IMR-90 (cell line): ENCODE results near the gene ABCB6. TPM values are rescaled to one million over a fixed set of nuclear protein-coding genes. Genes with fewer than 3 reads are reported as not detected.
"Not testable (repeated sequence)": the region's sequence is repeated elsewhere in the genome, so short reads cannot be mapped to it uniquely, and the experiment has no call there.

Source experiments
- ATAC-seq: fragments of 200-7000 bp; cut with Tn5 transposase; 2 replicates; pipeline ENCODE4 v1.9.1; 2020; ENCODE audit warnings: low read depth, mild to moderate bottlenecking, moderate library complexity
- BruUV-seq: library from RNA; stranded (reverse); fragments of 400-500 nt; replicated peaks from 2 replicates; lab custom pipeline; 2021; lab: Mats Ljungman, UMichigan
- CTCF ChIA-PET: fragments of 300-600 bp; formaldehyde crosslinking; extraction: SDS; loops from one replicate; lab custom pipeline; 2021; ENCODE audit warnings: antibody characterized with exemption; lab: Yijun Ruan, JAX
- POLR2A ChIA-PET: fragments of 300-600 bp; sonication (Branson Sonifier 250); formaldehyde crosslinking; loops from one replicate; lab custom pipeline; 2022; ENCODE audit warnings: antibody characterized with exemption; ENCODE audit not compliant: unreplicated experiment; lab: Charles Lee
- DNase-seq: peaks from one replicate; pipeline ENCODE4 v3.0.0; 2013
- H2AFZ ChIP-seq: replicated peaks from 2 replicates; pipeline ENCODE3; 2013; ENCODE audit warnings: low read length, mild to moderate bottlenecking; ENCODE audit not compliant: poor library complexity
- H2AK5ac ChIP-seq: 2 replicates; pipeline ENCODE4 v1.6.1; 2013; ENCODE audit warnings: low read depth, low read length, inconsistent platforms
- H2AK9ac ChIP-seq: replicated peaks from 2 replicates; pipeline ENCODE3; 2013; ENCODE audit warnings: mild to moderate bottlenecking, low read depth, low read length, moderate library complexity; ENCODE audit not compliant: poor library complexity
- H2BK120ac ChIP-seq: 2 replicates; pipeline ENCODE4 v1.6.1; 2013; ENCODE audit warnings: low read depth, low read length, inconsistent platforms
- H2BK15ac ChIP-seq: 3 replicates; pipeline ENCODE4 v1.6.1; 2013; ENCODE audit warnings: low read depth, low read length, inconsistent platforms
- H2BK20ac ChIP-seq: 2 replicates; pipeline ENCODE4 v1.6.1; 2013; ENCODE audit warnings: low read depth, mild to moderate bottlenecking, inconsistent platforms, low read length, moderate library complexity
- H2BK5ac ChIP-seq: 2 replicates; pipeline ENCODE4 v1.6.1; 2013; ENCODE audit warnings: mild to moderate bottlenecking, low read depth, low read length, inconsistent platforms; ENCODE audit not compliant: poor library complexity, severe bottlenecking
- H3K14ac ChIP-seq: replicated peaks from 2 replicates; pipeline ENCODE4 v1.6.1; 2013; ENCODE audit warnings: low read depth, low read length, inconsistent platforms
- H3K18ac ChIP-seq: 2 replicates; pipeline ENCODE4 v1.6.1; 2013; ENCODE audit warnings: low read depth, low read length, control low read depth
- H3K23ac ChIP-seq: 2 replicates; pipeline ENCODE4 v1.6.1; 2013; ENCODE audit warnings: low read depth, low read length, inconsistent platforms
- H3K27ac ChIP-seq: 2 replicates; pipeline ENCODE4 v1.5.1; 2013; ENCODE audit warnings: mild to moderate bottlenecking, control low read depth, low read length; ENCODE audit not compliant: insufficient read depth
- H3K27me3 ChIP-seq: 2 replicates; pipeline ENCODE4 v1.6.1; 2013; ENCODE audit warnings: low read length; ENCODE audit not compliant: control insufficient read depth, insufficient read depth
- H3K36me3 ChIP-seq: 2 replicates; pipeline ENCODE4 v1.6.1; 2013; ENCODE audit warnings: low read length, mixed read lengths; ENCODE audit not compliant: control insufficient read depth, insufficient read depth
- H3K4ac ChIP-seq: 2 replicates; pipeline ENCODE4 v1.6.1; 2013; ENCODE audit warnings: low read depth, low read length, inconsistent platforms
- H3K4me1 ChIP-seq: 2 replicates; pipeline ENCODE4 v1.6.1; 2013; ENCODE audit warnings: low read length, mixed read lengths; ENCODE audit not compliant: control insufficient read depth, insufficient read depth
- H3K4me2 ChIP-seq: 2 replicates; pipeline ENCODE4 v1.6.1; 2013; ENCODE audit warnings: low read depth, mild to moderate bottlenecking, control low read depth, low read length, moderate library complexity
- H3K4me3 ChIP-seq: 2 replicates; pipeline ENCODE4 v1.5.1; 2013; ENCODE audit warnings: low read depth, mild to moderate bottlenecking, control low read depth, low read length, moderate library complexity; ENCODE audit not compliant: insufficient read depth
- H3K56ac ChIP-seq: 2 replicates; pipeline ENCODE4 v1.6.1; 2013; ENCODE audit warnings: low read length, inconsistent platforms; ENCODE audit not compliant: insufficient read depth; ENCODE audit errors: extremely low read depth
- H3K79me1 ChIP-seq, 2 experiments: 2 replicates each; pipeline ENCODE4 v1.6.1; 2013; ENCODE audit warnings: low read length in 2 of 2, inconsistent platforms in 1 of 2, low read depth in 1 of 2
- H3K9ac ChIP-seq: 2 replicates; pipeline ENCODE4 v1.6.1; 2013; ENCODE audit warnings: low read depth, low read length, control low read depth
- H3K9me1 ChIP-seq: 2 replicates; pipeline ENCODE4 v1.6.1; 2013; ENCODE audit warnings: low read length, inconsistent platforms; ENCODE audit not compliant: insufficient read depth
- H3K9me3 ChIP-seq: 2 replicates; pipeline ENCODE4 v1.6.1; 2013; ENCODE audit warnings: low read length; ENCODE audit not compliant: control insufficient read depth, insufficient read depth
- H4K20me1 ChIP-seq: 2 replicates; pipeline ENCODE4 v1.6.1; 2013; ENCODE audit warnings: low read length, inconsistent platforms; ENCODE audit not compliant: insufficient read depth
- H4K5ac ChIP-seq: 2 replicates; pipeline ENCODE4 v1.6.1; 2013; ENCODE audit warnings: mild to moderate bottlenecking, low read depth, low read length, control low read depth
- H4K8ac ChIP-seq, 2 experiments: 2 replicates each; pipeline ENCODE4 v1.6.1; 2013; ENCODE audit warnings: low read depth in 2 of 2, low read length in 2 of 2, control low read depth in 1 of 2, inconsistent platforms in 1 of 2
- H4K91ac ChIP-seq: 2 replicates; pipeline ENCODE4 v1.6.1; 2013; ENCODE audit warnings: low read depth, low read length, inconsistent platforms; ENCODE audit not compliant: insufficient read depth
- WGBS, 2 experiments: methylation state at CpG; one replicate each; pipeline versions ENCODE4 v1.1.5 to v1.1.7; 2013; ENCODE audit warnings: missing lambda C conversion rate in 2 of 2; ENCODE audit not compliant: insufficient read length in 1 of 2; ENCODE audit errors: extremely low coverage in 2 of 2; 5-methylcytosine and 5-hydroxymethylcytosine counted together
- dilution Hi-C: fragments of 300-500 bp; cut with HindIII; formaldehyde crosslinking; loops from one replicate; pipeline ENCODE4 v1.14.3; 2018; ENCODE audit warnings: low sequenced_read_pairs; ENCODE audit not compliant: unreplicated experiment
- in situ Hi-C: fragments of 300-500 bp; cut with MboI; formaldehyde crosslinking; loops from 3 replicates; pipeline ENCODE4 v1.14.3; 2019; ENCODE audit warnings: low sequenced_read_pairs, inconsistent platforms, mixed read lengths
- intact Hi-C: fragments of 100-400 bp; cut with micrococcal nuclease; formaldehyde crosslinking; loops from 2 replicates; pipeline ENCODE4 v1.10.0; 2022
- polyA plus RNA-seq, 3 experiments: library from polyadenylated mRNA; depleted of rRNA; stranded (reverse); fragments of >200 nt; gene quantifications; 2 replicates each; pipeline ENCODE4 v1.2.3, GENCODE V29; 2012; ENCODE audit warnings: low replicate concordance in 1 of 3
- total RNA-seq: library from RNA; depleted of rRNA; stranded (reverse); fragments of >200 nt; gene quantifications from 2 replicates; pipeline ENCODE4 v1.2.3, GENCODE V29; 2012

Gene ABCB6
- total and polyA plus RNA-seq, 2 of the 4 experiments (the other 2 are of a cell fraction) = 12.5 to 24.7 TPM

DNA sequence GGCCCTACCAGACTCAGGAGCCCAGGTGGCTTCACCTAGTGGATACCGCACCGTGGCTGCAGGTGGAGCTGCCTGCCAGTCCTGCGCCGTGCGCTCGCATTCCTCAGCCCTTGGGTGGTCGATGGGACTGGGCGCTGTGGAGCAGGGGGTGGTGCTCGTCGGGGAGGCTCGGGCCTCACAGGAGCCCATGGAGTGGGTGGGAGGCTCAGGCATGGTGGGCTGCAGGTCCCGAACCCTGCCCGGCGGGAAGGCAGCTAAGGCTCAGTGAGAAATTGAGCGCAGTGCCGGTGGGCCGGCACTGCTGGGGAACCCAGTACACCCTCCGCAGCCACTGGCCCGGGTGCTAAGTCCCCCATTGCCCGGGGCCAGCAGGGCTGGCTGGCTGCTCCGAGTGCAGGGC, 17.4 kb downstream of the ABCB6 start:
- H3K4me3 ChIP-seq, BruUV-seq, H2BK15ac ChIP-seq, POLR2A ChIA-PET, H3K27ac ChIP-seq, dilution Hi-C loops, H3K9me3 ChIP-seq, H2AFZ ChIP-seq, H3K36me3 ChIP-seq, H3K27me3 ChIP-seq, H4K91ac ChIP-seq, H3K4ac ChIP-seq, H3K4me1 ChIP-seq, H2AK9ac ChIP-seq, H4K8ac ChIP-seq, H4K5ac ChIP-seq, H3K79me1 ChIP-seq, H2AK5ac ChIP-seq, H3K9ac ChIP-seq, H3K9me1 ChIP-seq, H2BK5ac ChIP-seq, in situ Hi-C loops, H3K14ac ChIP-seq, H2BK120ac ChIP-seq, DNase-seq, H3K18ac ChIP-seq, ATAC-seq, CTCF ChIA-PET, H4K20me1 ChIP-seq, H2BK20ac ChIP-seq, H3K4me2 ChIP-seq, H3K23ac ChIP-seq, intact Hi-C loops, H3K56ac ChIP-seq: not testable (repeated sequence)
- 100% methylated on average over 2 of the region's 21 CpGs; no CpG with 5 or more reads in 1 of the 2 experiments for WGBS, 2 experiments

GRCh38 chr2:219200502-219201326, 18.0 kb downstream of the ABCB6 start:
- CTCF ChIA-PET = not testable (repeated sequence)

More at GRCh38 chr2:219200502-219201326, 18.0 kb downstream of the ABCB6 start:
- H2AK9ac ChIP-seq, H3K79me1 ChIP-seq, H3K27ac ChIP-seq, H2AFZ ChIP-seq, H4K20me1 ChIP-seq, H3K9me1 ChIP-seq, H2AK5ac ChIP-seq, H2BK120ac ChIP-seq, BruUV-seq, ATAC-seq, H3K4me3 ChIP-seq, H4K5ac ChIP-seq, H3K4me2 ChIP-seq, POLR2A ChIA-PET, H3K56ac ChIP-seq, in situ Hi-C loops, H2BK15ac ChIP-seq, intact Hi-C loops, dilution Hi-C loops, H3K18ac ChIP-seq, H4K91ac ChIP-seq, H3K23ac ChIP-seq, H2BK20ac ChIP-seq, H3K4ac ChIP-seq, H3K9ac ChIP-seq, H3K27me3 ChIP-seq, H3K4me1 ChIP-seq, H4K8ac ChIP-seq, H3K14ac ChIP-seq, DNase-seq, H3K9me3 ChIP-seq, H2BK5ac ChIP-seq, H3K36me3 ChIP-seq: not testable (repeated sequence)
- 88% methylated on average over 14 of the region's 26 CpGs; no CpG with 5 or more reads in 1 of the 2 experiments for WGBS, 2 experiments
